Measurements from ENCODE around the gene AHRR. TPM values are rescaled to one million over a fixed set of nuclear protein-coding genes. Genes with fewer than 3 reads are reported as not detected.

Gene AHRR
- total RNA-seq, 2 experiments from 2014 or later = 2.2 to 3.4 TPM

DNA sequence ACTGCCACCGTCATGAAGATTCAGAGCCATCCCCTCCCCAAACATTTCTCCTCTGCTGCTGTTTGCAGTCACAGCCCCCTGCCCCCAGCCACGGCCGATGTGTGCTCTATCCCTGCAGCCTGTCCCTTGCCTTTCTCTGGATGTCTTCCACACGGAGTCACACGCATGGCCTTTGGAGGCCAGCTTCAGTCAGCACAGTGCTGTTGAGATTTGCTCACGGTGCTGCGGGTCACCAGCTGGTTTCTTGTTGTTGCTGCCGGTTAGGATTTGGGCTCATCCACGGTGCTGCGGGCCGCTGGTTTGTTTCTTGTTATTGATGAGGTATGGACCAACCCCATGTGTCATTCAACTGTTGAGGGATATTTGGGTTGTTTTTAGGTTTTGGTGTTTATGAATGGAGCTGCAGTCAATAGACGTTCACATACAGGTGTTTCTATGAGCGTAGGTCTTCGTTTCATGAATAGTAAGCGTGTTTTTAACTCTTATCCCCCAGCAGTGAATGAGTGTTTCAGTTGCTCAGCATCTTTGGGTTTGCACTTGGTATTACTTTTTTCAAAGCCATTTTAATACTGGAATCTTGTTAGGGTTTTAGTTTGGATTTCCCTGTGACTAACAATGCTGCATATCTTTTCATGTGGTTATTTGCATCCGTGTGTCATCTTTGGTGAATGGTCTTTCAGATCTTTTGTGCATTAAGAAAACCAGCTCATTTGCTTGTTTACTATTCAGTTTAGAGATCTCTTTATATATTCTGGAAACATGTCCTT, 57.6 kb downstream of the AHRR start:
- no peaks in the 10 kb centered on the region for H3K9me2 ChIP-seq (ENCODE audit: insufficient read depth, low read length)
- TF ChIP-seq, protein P1, sequence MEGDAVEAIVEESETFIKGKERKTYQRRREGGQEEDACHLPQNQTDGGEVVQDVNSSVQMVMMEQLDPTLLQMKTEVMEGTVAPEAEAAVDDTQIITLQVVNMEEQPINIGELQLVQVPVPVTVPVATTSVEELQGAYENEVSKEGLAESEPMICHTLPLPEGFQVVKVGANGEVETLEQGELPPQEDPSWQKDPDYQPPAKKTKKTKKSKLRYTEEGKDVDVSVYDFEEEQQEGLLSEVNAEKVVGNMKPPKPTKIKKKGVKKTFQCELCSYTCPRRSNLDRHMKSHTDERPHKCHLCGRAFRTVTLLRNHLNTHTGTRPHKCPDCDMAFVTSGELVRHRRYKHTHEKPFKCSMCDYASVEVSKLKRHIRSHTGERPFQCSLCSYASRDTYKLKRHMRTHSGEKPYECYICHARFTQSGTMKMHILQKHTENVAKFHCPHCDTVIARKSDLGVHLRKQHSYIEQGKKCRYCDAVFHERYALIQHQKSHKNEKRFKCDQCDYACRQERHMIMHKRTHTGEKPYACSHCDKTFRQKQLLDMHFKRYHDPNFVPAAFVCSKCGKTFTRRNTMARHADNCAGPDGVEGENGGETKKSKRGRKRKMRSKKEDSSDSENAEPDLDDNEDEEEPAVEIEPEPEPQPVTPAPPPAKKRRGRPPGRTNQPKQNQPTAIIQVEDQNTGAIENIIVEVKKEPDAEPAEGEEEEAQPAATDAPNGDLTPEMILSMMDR (conservative IDR thresholded peaks at IDR 0.05; ENCODE audit: low read length) = no peak
- no peak for TF ChIP-seq EZH2phosphoT487 (IDR thresholded peaks at IDR 0.05; ENCODE audit: borderline replicate concordance, low read depth, low read length)
- intact Hi-C loops (cut with micrococcal nuclease; ENCODE audit: unreplicated experiment) = no loop called here
- no peaks in the 10 kb centered on the region for H3K4me1 ChIP-seq (ENCODE audit: insufficient read depth, low read length, poor library complexity, severe bottlenecking)
- H4K20me1 ChIP-seq (ENCODE audit: insufficient read depth, low read length) = no peaks in the 10 kb centered on the region
- no peak overlapping the region for H3K27ac ChIP-seq (ENCODE audit: low read depth, low read length, poor library complexity, severe bottlenecking)
- ChIA-PET POLR2A (interaction anchor here (0.6 kb wide), 1 partner anchor 1657 kb away, joined by 3 read pairs; no protein-coding TSS in a partner anchor), CTCF (ENCODE audit: unreplicated experiment) (no interaction called here)
- H3K9me3 ChIP-seq (ENCODE audit: low read length) = no peaks in the 10 kb centered on the region
- no peaks in the 10 kb centered on the region for H3K79me2 ChIP-seq (ENCODE audit: insufficient read depth, low read depth, low read length)
- H3K4me2 ChIP-seq (ENCODE audit: low read length) = no peak overlapping the region
- H3K4me3 ChIP-seq (ENCODE audit: low read depth, low read length, poor library complexity, severe bottlenecking) = no peak overlapping the region
- no peaks in the 10 kb centered on the region for H3K36me3 ChIP-seq (ENCODE audit: insufficient read depth, low read length)
- no TSS peak for BruUV-seq (replicated peaks)
- no peak for DNase-seq (ENCODE audit: low spot score)
- no peak overlapping the region for H2AFZ ChIP-seq (ENCODE audit: low read length)

DNA sequence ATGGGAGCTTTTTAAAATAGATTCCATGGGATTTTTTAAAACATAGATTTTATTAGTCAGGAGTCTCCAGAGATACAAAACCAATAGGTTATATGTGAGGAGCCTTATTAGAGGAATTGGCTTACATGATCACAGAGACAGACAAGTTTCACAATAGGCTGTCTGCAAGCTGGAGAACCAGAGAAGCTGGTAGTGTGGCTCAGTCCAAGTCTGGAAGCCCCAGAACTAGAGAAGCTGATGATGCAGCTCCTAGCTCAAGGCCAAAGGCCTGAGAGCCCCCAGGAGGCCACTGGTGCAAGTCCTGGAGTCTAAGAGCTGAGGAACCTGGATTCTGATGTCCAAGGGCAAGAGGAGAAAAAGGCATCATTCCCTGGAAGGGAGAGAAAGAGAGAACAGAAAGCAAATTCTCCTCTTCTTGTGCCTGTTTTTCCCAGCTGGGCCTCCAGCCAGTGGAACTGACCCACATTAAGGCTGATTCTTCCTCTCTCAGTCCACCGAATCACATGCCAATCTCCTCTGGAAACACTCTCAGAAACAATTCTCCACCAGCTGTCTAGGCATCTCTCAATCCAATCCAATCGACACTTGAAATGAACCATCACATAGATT, 59.3 kb downstream of the AHRR start:
- Histone ChIP-seq H4K20me1 (ENCODE audit: insufficient read depth, low read length) (no peaks in the 10 kb centered on the region), H3K4me1 (ENCODE audit: insufficient read depth, low read length, poor library complexity, severe bottlenecking) (no peaks in the 10 kb centered on the region), H3K4me3 (ENCODE audit: low read depth, low read length, poor library complexity, severe bottlenecking) (no peak overlapping the region), H3K9me3 (ENCODE audit: low read length) (no peaks in the 10 kb centered on the region; the same call in 1 of the 2 replicates), H3K36me3 (ENCODE audit: insufficient read depth, low read length) (no peaks in the 10 kb centered on the region), H2AFZ (ENCODE audit: low read length) (no peak overlapping the region), H3K9me2 (ENCODE audit: insufficient read depth, low read length) (no peaks in the 10 kb centered on the region), H3K4me2 (ENCODE audit: low read length) (no peak overlapping the region), H3K27ac (ENCODE audit: low read depth, low read length, poor library complexity, severe bottlenecking) (no peak overlapping the region), H3K79me2 (ENCODE audit: insufficient read depth, low read depth, low read length) (no peaks in the 10 kb centered on the region)
- no TSS peak for BruUV-seq (replicated peaks)
- intact Hi-C loops (cut with micrococcal nuclease; ENCODE audit: unreplicated experiment) = no loop called here
- DNase-seq (ENCODE audit: low spot score) = no peak
- no peak for TF ChIP-seq EZH2phosphoT487 (IDR thresholded peaks at IDR 0.05; ENCODE audit: borderline replicate concordance, low read depth, low read length)
- TF ChIP-seq, protein P1 (conservative IDR thresholded peaks at IDR 0.05; ENCODE audit: low read length) = no peak
- ChIA-PET POLR2A (interaction anchor here (0.6 to 1.0 kb wide), 2 partner anchors 17 to 24 kb away, joined by 3 read pairs; no protein-coding TSS in a partner anchor), CTCF (ENCODE audit: unreplicated experiment) (no interaction called here)

DNA sequence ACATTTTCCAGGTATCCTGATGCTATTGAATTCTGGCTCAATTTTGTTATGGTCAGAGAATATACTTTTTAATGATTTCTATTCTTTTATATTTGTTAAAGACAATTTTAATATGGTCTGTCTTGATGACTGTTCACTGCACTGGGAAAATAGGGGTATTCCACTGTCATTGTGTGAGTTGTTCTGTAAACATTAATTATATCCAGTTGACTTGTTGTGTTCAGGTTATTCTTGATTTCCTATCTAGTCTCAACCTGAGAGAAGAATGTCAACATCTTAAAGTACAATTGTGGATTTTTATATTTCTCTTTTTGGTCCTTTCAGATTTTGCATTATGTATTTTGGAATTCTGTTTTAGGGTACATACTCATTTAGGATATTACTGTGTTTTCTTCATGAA, 61.6 kb downstream of the AHRR start:
- no peaks in the 10 kb centered on the region; the same call in 1 of the 2 replicates for H3K9me3 ChIP-seq (ENCODE audit: low read length)
- no peak overlapping the region for H3K27ac ChIP-seq (ENCODE audit: low read depth, low read length, poor library complexity, severe bottlenecking)
- no peaks in the 10 kb centered on the region for H3K9me2 ChIP-seq (ENCODE audit: insufficient read depth, low read length)
- H4K20me1 ChIP-seq (ENCODE audit: insufficient read depth, low read length) = no peaks in the 10 kb centered on the region
- intact Hi-C loops (cut with micrococcal nuclease; ENCODE audit: unreplicated experiment) = no loop called here
- H2AFZ ChIP-seq (ENCODE audit: low read length) = no peak overlapping the region
- no peak overlapping the region for H3K4me3 ChIP-seq (ENCODE audit: low read depth, low read length, poor library complexity, severe bottlenecking)
- no peaks in the 10 kb centered on the region for H3K36me3 ChIP-seq (ENCODE audit: insufficient read depth, low read length)
- no peaks in the 10 kb centered on the region for H3K79me2 ChIP-seq (ENCODE audit: insufficient read depth, low read depth, low read length)
- BruUV-seq (replicated peaks) = no TSS peak
- no peaks in the 10 kb centered on the region for H3K4me1 ChIP-seq (ENCODE audit: insufficient read depth, low read length, poor library complexity, severe bottlenecking)
- TF ChIP-seq, protein P1 (conservative IDR thresholded peaks at IDR 0.05; ENCODE audit: low read length) = no peak
- no peak for TF ChIP-seq EZH2phosphoT487 (IDR thresholded peaks at IDR 0.05; ENCODE audit: borderline replicate concordance, low read depth, low read length)
- ChIA-PET CTCF (ENCODE audit: unreplicated experiment) (no interaction called here), POLR2A (no interaction called here)
- H3K4me2 ChIP-seq (ENCODE audit: low read length) = no peak overlapping the region
- no peak for DNase-seq (ENCODE audit: low spot score)

All from OCI-LY7 (cell line).